Measurements from ENCODE around the gene ADRB2. TPM values are rescaled to one million over a fixed set of nuclear protein-coding genes. Genes with fewer than 3 reads are reported as not detected.
A peak's percentile ranks its signal among the peaks of the same experiment; 100 is the strongest.

Gene ADRB2
- total RNA-seq, 4 donors from 2014 or later: 10.2 to 19.5 (median 11.9) TPM

- H3K27ac ChIP-seq: peak overlapping the region in 3 of 4 donors; percentile 41 to 73 (median 68)
- no peaks in the 10 kb centered on the region for H3K36me3 ChIP-seq
- no peaks in the 10 kb centered on the region for H3K27me3 ChIP-seq
- intact Hi-C loops (cut with DNase I): loop anchor here (10.0 kb wide), 1 partner anchor 65 kb away; no protein-coding TSS in a partner anchor
- H3K9me3 ChIP-seq: no peaks in the 10 kb centered on the region
- TF ChIP-seq CTCF (IDR thresholded peaks at IDR 0.05) (no peak), POLR2A (IDR thresholded peaks at IDR 0.05) (no peak)
- H3K4me1 ChIP-seq: peaks cover 0 to 55% (median 20%) of the 10 kb centered on the region in 3 donors
- no peak for DNase-seq
- 89 to 93% methylated on average over 3 of the region's 3 CpGs for WGBS, 2 donors
- peak overlapping the region in 3 of 4 donors; percentile 27 to 58 (median 31) for H3K4me3 ChIP-seq
Observed at GRCh38 chr5:148809781-148810524, 16.5 kb upstream of the ADRB2 start.

GRCh38 chr5:148810823-148811222, 15.6 kb upstream of the ADRB2 start:
- Histone ChIP-seq H3K4me1 (peaks cover 0 to 47% (median 13%) of the 10 kb centered on the region in 3 donors), H3K27ac (no peak overlapping the region), H3K9me3 (no peaks in the 10 kb centered on the region), H3K4me3 (no peak overlapping the region), H3K27me3 (no peaks in the 10 kb centered on the region), H3K36me3 (no peaks in the 10 kb centered on the region)
- 68 to 75% methylated on average over 2 of the region's 2 CpGs for WGBS, 2 donors
- DNase-seq: no peak
- TF ChIP-seq CTCF (IDR thresholded peaks at IDR 0.05) (no peak), POLR2A (IDR thresholded peaks at IDR 0.05) (no peak)
- intact Hi-C loops (cut with DNase I): loop anchor here (10.0 kb wide), 1 partner anchor 66 kb away; no protein-coding TSS in a partner anchor

GRCh38 chr5:148811756-148812155, 14.7 kb upstream of the ADRB2 start:
- 19 to 67% methylated on average over 1 of the region's 1 CpG for WGBS, 2 donors
- Histone ChIP-seq H3K36me3 (no peaks in the 10 kb centered on the region), H3K27me3 (no peaks in the 10 kb centered on the region), H3K9me3 (no peaks in the 10 kb centered on the region), H3K27ac (no peak overlapping the region), H3K4me3 (no peak overlapping the region), H3K4me1 (peaks cover 0 to 44% (median 13%) of the 10 kb centered on the region in 3 donors)
- no peak for TF ChIP-seq POLR2A (IDR thresholded peaks at IDR 0.05)
- no peak for TF ChIP-seq CTCF (IDR thresholded peaks at IDR 0.05)
- intact Hi-C loops (cut with DNase I): loop anchor here (10.0 kb wide), 1 partner anchor 67 kb away; no protein-coding TSS in a partner anchor
- DNase-seq: no peak

- Histone ChIP-seq H3K27me3 (no peaks in the 10 kb centered on the region), H3K36me3 (no peaks in the 10 kb centered on the region), H3K9me3 (no peaks in the 10 kb centered on the region), H3K4me1 (peaks cover 0 to 14% (median under 1%) of the 10 kb centered on the region in 3 donors), H3K4me3 (no peak overlapping the region), H3K27ac (no peak overlapping the region)
- no peak for DNase-seq
- intact Hi-C loops (cut with DNase I): loop anchor here (10.0 kb wide), 1 partner anchor 70 kb away; no protein-coding TSS in a partner anchor
- 39 to 54% methylated on average over 2 of the region's 2 CpGs for WGBS, 2 donors
- TF ChIP-seq POLR2A (IDR thresholded peaks at IDR 0.05) (no peak), CTCF (IDR thresholded peaks at IDR 0.05) (no peak)
Observed at GRCh38 chr5:148815086-148815485, 11.3 kb upstream of the ADRB2 start.

GRCh38 chr5:148815578-148815977, 10.8 kb upstream of the ADRB2 start:
- Histone ChIP-seq H3K27me3 (no peaks in the 10 kb centered on the region), H3K27ac (no peak overlapping the region), H3K4me3 (no peak overlapping the region), H3K36me3 (no peaks in the 10 kb centered on the region), H3K4me1 (peaks cover 0 to 9% (median 0%) of the 10 kb centered on the region in 3 donors), H3K9me3 (no peaks in the 10 kb centered on the region)
- intact Hi-C loops (cut with DNase I): loop anchor here (10.0 kb wide), 1 partner anchor 71 kb away; no protein-coding TSS in a partner anchor
- TF ChIP-seq CTCF (IDR thresholded peaks at IDR 0.05): no peak
- TF ChIP-seq POLR2A (IDR thresholded peaks at IDR 0.05): no peak
- no peak for DNase-seq
